Astrocyte (in vitro differentiated cells and primary cell): ENCODE measurements around the gene DLG1. TPM values are rescaled to one million over a fixed set of nuclear protein-coding genes. Genes with fewer than 3 reads are reported as not detected.

Experiments used
- DNase-seq: peaks from one replicate; pipeline ENCODE4 v3.0.0-alpha.2; 2010; ENCODE audit warnings: low read depth
- FAIRE-seq: peaks from 2 replicates; lab custom pipeline; 2011; peaks lifted over from hg19 to GRCh38; lab: Jason Lieb, UNC
- H2AFZ ChIP-seq: 2 replicates; pipeline ENCODE4 v1.6.0; 2012; ENCODE audit warnings: low read depth, low read length, inconsistent platforms
- H3K27ac ChIP-seq: 2 replicates; pipeline ENCODE4 v1.5.1; 2011; ENCODE audit warnings: low read depth, low read length, inconsistent platforms
- H3K27me3 ChIP-seq: 2 replicates; pipeline ENCODE4 v1.6.0; 2011; ENCODE audit warnings: low read length, inconsistent platforms; ENCODE audit not compliant: insufficient read depth
- H3K36me3 ChIP-seq: 2 replicates; pipeline ENCODE4 v1.5.1; 2011; ENCODE audit warnings: low read length, inconsistent platforms; ENCODE audit not compliant: insufficient read depth
- H3K4me1 ChIP-seq: 2 replicates; pipeline ENCODE4 v1.5.1; 2011; ENCODE audit warnings: low read length, inconsistent platforms; ENCODE audit not compliant: insufficient read depth
- H3K4me2 ChIP-seq: 2 replicates; pipeline ENCODE4 v1.6.0; 2012; ENCODE audit warnings: low read length, inconsistent platforms
- H3K4me3 ChIP-seq: 2 replicates; pipeline ENCODE4 v1.5.1; 2011; ENCODE audit warnings: low read depth, mild to moderate bottlenecking, low read length, inconsistent platforms; ENCODE audit not compliant: insufficient read depth
- H3K79me2 ChIP-seq: 2 replicates; pipeline ENCODE4 v1.6.0; 2012; ENCODE audit warnings: mild to moderate bottlenecking, low read length, inconsistent platforms; ENCODE audit not compliant: insufficient read depth
- H3K9ac ChIP-seq: 2 replicates; pipeline ENCODE4 v1.6.0; 2012; ENCODE audit warnings: mild to moderate bottlenecking, low read length, inconsistent platforms
- H3K9me3 ChIP-seq: 2 replicates; pipeline ENCODE4 v1.5.1; 2012; ENCODE audit warnings: low read depth, mild to moderate bottlenecking, low read length, inconsistent platforms; ENCODE audit not compliant: insufficient read depth
- H4K20me1 ChIP-seq: 2 replicates; pipeline ENCODE4 v1.6.0; 2012; ENCODE audit warnings: low read length, inconsistent platforms; ENCODE audit not compliant: insufficient read depth
- H3K27ac Mint-ChIP-seq: one replicate; pipeline ENCODE4 v1.8.0; 2021; ENCODE audit warnings: mild to moderate bottlenecking, mixed read lengths; ENCODE audit not compliant: unreplicated experiment
- H3K27me3 Mint-ChIP-seq: one replicate; pipeline ENCODE4 v1.8.0; 2021; ENCODE audit warnings: low read depth, mixed read lengths; ENCODE audit not compliant: unreplicated experiment
- H3K36me3 Mint-ChIP-seq: one replicate; pipeline ENCODE4 v1.8.0; 2021; ENCODE audit warnings: low read depth, mixed read lengths; ENCODE audit not compliant: unreplicated experiment
- H3K4me1 Mint-ChIP-seq: one replicate; pipeline ENCODE4 v1.8.0; 2021; ENCODE audit warnings: low read depth, mixed read lengths; ENCODE audit not compliant: unreplicated experiment
- H3K4me3 Mint-ChIP-seq: one replicate; pipeline ENCODE4 v1.8.0; 2021; ENCODE audit warnings: mild to moderate bottlenecking, moderate library complexity, mixed read lengths; ENCODE audit not compliant: unreplicated experiment
- H3K9me3 Mint-ChIP-seq: one replicate; pipeline ENCODE4 v1.8.0; 2021; ENCODE audit warnings: mild to moderate bottlenecking, mixed read lengths; ENCODE audit not compliant: unreplicated experiment
- EZH2 ChIP-seq: IDR thresholded peaks from 2 replicates; pipeline ENCODE4 v1.6.1; 2012; ENCODE audit warnings: mild to moderate bottlenecking, low read length, inconsistent platforms; ENCODE audit not compliant: insufficient read depth
- total RNA-seq: library from RNA; stranded (reverse); gene quantifications from 2 replicates; pipeline ENCODE4 v1.2.1, GENCODE V29; 2021
- TF ChIP-seq, protein P1 (sequence below): IDR thresholded peaks from 2 replicates; pipeline ENCODE4 v1.5.1; 2011; ENCODE audit warnings: low read depth, mild to moderate bottlenecking, inconsistent platforms, low read length, moderate library complexity; ENCODE audit not compliant: insufficient read depth

Gene DLG1
- total RNA-seq, 1 donor from 2014 or later: 210 TPM

DNA sequence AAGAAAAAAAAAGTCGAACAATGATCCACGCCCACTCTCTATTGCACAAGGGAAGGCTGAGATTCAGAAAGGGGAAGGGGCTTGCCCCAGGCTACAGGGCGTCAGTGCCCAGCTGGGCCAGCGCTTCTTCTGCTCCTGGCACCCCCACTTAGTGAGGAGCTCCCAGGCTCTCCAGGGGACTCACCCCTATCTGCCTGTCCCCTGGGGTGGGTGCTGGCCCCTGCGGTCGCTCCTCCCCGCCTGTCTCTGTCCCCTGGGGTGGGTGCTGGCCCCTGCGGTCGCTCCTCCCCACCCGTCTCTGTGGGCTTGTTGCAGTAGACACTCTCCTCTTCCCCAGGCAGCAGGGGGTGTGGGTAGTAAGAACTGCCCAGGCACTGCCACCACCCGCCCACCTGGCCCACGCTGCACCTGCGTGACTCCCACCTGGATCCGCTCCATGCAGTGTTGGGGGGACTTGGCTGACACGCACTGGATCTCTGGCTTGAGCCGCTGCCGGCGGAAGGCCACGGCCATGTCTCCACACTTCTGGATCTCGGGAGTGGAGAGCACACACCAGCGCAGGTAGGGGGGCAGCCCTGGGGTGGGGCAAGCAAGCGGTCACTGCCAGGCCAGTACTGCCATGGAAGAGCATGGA is 283.4 kb downstream of the DLG1 start:
- peaks cover 2% of the 10 kb centered on the region for H3K27me3 ChIP-seq
- Mint-ChIP-seq H3K36me3 (no peaks in the 10 kb centered on the region), H3K9me3 (no peaks in the 10 kb centered on the region), H3K27me3 (peaks cover 19% of the 10 kb centered on the region), H3K27ac (no peak overlapping the region), H3K4me3 (no peak overlapping the region), H3K4me1 (no peaks in the 10 kb centered on the region)
- H3K4me3 ChIP-seq: no peak overlapping the region
- DNase-seq: no peak
- H4K20me1 ChIP-seq: no peaks in the 10 kb centered on the region
- no peaks in the 10 kb centered on the region for H3K79me2 ChIP-seq
- no peak for TF ChIP-seq EZH2
- TF ChIP-seq, protein P1, sequence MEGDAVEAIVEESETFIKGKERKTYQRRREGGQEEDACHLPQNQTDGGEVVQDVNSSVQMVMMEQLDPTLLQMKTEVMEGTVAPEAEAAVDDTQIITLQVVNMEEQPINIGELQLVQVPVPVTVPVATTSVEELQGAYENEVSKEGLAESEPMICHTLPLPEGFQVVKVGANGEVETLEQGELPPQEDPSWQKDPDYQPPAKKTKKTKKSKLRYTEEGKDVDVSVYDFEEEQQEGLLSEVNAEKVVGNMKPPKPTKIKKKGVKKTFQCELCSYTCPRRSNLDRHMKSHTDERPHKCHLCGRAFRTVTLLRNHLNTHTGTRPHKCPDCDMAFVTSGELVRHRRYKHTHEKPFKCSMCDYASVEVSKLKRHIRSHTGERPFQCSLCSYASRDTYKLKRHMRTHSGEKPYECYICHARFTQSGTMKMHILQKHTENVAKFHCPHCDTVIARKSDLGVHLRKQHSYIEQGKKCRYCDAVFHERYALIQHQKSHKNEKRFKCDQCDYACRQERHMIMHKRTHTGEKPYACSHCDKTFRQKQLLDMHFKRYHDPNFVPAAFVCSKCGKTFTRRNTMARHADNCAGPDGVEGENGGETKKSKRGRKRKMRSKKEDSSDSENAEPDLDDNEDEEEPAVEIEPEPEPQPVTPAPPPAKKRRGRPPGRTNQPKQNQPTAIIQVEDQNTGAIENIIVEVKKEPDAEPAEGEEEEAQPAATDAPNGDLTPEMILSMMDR: no peak
- no peak overlapping the region for H3K27ac ChIP-seq
- H3K9ac ChIP-seq: no peak overlapping the region
- no peaks in the 10 kb centered on the region for H3K36me3 ChIP-seq
- no peaks in the 10 kb centered on the region for H3K9me3 ChIP-seq
- FAIRE-seq: no peak
- H2AFZ ChIP-seq: no peak overlapping the region
- H3K4me1 ChIP-seq: no peaks in the 10 kb centered on the region
- no peak overlapping the region for H3K4me2 ChIP-seq

DNA sequence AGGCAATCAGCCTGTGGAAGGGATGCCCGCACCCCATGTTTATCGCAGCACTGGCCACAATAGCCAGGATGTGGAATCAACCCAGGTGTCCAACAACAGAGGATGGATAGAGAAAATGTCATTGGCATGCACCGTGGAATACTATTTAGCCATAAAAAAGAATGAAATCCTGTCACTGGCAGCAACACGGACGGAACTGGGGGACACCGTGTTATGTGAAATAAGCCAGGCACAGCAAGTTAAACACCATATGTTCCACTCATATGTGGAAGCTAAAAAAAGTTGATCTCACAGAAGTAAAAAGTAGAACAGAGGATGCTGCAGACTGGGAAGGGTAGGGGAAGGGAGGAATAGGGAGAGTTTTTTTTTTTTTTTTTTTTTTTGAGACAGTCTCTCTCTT is 284.4 kb downstream of the DLG1 start:
- no peaks in the 10 kb centered on the region for H3K36me3 Mint-ChIP-seq
- peaks cover 14% of the 10 kb centered on the region for H3K27me3 Mint-ChIP-seq

DNA sequence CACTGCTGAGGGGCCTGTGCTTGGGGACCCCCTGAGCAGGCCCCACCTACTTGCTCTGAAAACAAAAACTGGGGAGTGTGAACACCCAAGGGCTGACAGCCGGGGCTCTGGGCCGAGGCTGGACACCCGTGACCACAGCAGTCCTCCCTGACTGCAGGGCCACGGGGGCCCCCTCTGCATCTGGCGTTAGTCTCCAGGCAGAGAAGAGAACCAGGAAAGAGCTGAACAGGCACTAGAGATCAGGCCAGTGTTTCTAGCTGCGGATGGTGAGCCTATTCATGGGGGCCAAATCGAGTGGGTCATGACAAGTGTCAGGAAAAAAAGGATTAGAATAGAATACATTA is 285.9 kb downstream of the DLG1 start:
- no peak for TF ChIP-seq EZH2
- TF ChIP-seq, protein P1: no peak
- Histone ChIP-seq H4K20me1 (no peaks in the 10 kb centered on the region), H3K4me3 (no peak overlapping the region), H3K27me3 (no peaks in the 10 kb centered on the region), H3K9ac (no peak overlapping the region), H3K9me3 (no peaks in the 10 kb centered on the region), H3K27ac (no peak overlapping the region), H3K79me2 (no peaks in the 10 kb centered on the region), H2AFZ (no peak overlapping the region), H3K4me2 (no peak overlapping the region), H3K36me3 (no peaks in the 10 kb centered on the region), H3K4me1 (no peaks in the 10 kb centered on the region)
- H3K4me3 Mint-ChIP-seq: no peak overlapping the region
- H3K4me1 Mint-ChIP-seq: no peaks in the 10 kb centered on the region
- peaks cover 17% of the 10 kb centered on the region for H3K27me3 Mint-ChIP-seq
- FAIRE-seq (no peak), DNase-seq (no peak)
- H3K36me3 Mint-ChIP-seq: no peaks in the 10 kb centered on the region
- peaks cover 2% of the 10 kb centered on the region for H3K9me3 Mint-ChIP-seq
- H3K27ac Mint-ChIP-seq: no peak overlapping the region

More for the DNA sequence above, 284.4 kb downstream of the DLG1 start:
- H3K4me3 Mint-ChIP-seq: no peak overlapping the region
- Histone ChIP-seq H3K27me3 (no peaks in the 10 kb centered on the region), H3K4me3 (no peak overlapping the region), H3K36me3 (no peaks in the 10 kb centered on the region), H4K20me1 (no peaks in the 10 kb centered on the region), H3K9me3 (no peaks in the 10 kb centered on the region), H3K4me1 (no peaks in the 10 kb centered on the region), H3K27ac (no peak overlapping the region), H3K9ac (no peak overlapping the region), H2AFZ (no peak overlapping the region), H3K79me2 (no peaks in the 10 kb centered on the region), H3K4me2 (no peak overlapping the region)
- TF ChIP-seq, protein P1: no peak
- no peak for TF ChIP-seq EZH2
- H3K4me1 Mint-ChIP-seq: no peaks in the 10 kb centered on the region
- H3K9me3 Mint-ChIP-seq: no peaks in the 10 kb centered on the region
- FAIRE-seq (no peak), DNase-seq (no peak)
- no peak overlapping the region for H3K27ac Mint-ChIP-seq
